GM18526 (cell line): Measurements from ENCODE around the gene MAGIX.
A peak's percentile ranks its signal among the peaks of the same experiment; 100 is the strongest.

Experiments
- POLR2A ChIP-seq: IDR thresholded peaks from 3 replicates; pipeline ENCODE4 v1.6.1; 2011; ENCODE audit not compliant: insufficient read length; ENCODE audit errors: extremely low read depth

Gene MAGIX

DNA sequence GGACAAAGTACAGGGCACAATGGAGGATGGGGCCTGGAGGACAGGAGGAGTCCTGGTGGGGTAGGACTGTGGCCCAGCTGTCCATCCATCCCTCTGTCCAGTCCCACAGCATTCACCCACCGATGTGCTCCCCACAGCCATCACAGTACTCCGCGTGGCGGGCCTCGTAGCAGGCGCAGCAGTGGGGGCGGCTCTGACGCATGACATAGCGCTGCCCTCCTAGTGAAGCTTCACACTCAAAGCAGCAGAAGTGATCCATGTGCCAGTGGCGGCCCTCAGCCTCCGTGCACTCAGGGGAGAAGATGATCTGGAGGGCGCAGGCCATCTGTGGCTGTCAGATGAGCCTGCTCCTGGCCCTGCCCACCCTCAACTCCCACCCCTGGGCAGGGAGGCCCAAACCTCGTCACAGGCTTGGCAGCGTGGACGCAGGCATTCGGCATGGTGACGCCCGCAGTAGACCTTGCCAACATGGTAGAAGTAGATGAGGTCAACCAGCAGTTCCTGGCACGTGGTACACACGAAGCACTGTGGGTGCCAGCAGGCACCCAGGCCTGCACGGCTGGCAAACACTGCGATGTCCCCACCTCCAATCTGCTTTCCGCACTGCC, 15.4 kb downstream of the MAGIX start:
- TF ChIP-seq POLR2A = no peak

DNA sequence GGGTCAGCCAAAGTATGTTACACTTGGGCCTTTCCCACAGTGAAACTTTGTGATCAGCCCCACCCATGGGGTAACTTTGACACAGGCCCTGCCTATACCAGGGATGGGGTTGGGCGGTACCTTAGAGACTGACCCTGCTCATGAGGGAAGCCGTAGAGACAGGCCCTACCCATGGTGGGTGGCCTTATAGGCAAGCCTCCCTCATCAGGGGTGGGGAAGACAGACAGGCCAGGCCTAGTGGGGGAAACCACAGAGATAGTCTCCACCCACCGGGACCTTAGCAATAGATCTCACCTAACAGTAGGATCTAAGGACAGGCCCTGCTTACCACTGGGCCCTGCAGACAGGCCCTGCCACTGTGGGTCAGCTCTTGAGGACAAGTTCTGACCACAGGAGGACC, 16.0 kb downstream of the MAGIX start:
- TF ChIP-seq POLR2A = no peak

DNA sequence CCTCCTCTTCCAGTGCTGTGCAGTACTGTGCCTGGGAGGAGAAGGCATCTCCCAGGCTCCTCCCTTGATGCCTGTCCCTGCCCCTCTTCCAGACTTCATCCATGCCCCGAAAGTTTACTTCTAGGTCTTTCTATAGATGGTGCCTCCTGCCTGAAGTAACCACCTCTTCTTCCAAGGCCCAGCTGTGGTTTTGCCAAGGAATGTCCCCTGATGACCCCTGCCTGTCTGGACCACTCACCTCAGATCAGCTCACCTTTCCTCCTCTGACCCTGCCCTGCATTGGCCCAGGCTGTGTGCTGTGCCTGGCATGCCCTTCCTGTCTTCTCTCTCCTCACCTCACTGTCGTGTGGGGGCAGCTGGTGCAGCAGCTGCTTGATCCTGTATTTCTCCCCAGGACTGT, 16.8 kb downstream of the MAGIX start:
- no peak for TF ChIP-seq POLR2A

DNA sequence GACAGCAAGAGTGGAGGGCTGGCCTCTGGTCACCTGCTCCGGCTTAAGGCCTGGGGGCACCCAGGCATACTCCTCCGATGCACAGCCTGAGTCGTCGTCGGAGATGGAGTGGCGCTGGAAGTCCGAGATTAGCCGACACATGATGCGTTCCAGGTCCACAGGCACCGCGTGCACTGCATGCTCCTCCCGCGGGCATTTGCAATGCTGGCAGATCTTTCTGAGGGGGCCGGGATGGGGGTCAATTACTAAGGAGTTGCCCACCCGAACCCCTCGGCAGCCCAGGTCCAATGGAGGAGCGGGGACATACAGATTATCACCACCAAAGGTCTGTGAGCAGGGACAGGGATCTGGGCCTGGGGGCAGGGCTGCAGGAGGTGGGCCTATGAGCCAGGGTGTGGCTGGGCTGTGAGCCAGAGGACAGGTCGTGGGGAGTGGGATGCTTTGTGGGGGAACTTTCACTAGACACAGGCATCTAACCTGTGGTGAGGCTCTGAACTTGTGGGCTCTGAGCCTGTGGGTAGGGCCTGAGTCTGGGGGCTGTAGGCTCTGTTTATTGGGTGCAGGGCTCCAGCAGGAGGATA, 21.2 kb downstream of the MAGIX start:
- no peak for TF ChIP-seq POLR2A

DNA sequence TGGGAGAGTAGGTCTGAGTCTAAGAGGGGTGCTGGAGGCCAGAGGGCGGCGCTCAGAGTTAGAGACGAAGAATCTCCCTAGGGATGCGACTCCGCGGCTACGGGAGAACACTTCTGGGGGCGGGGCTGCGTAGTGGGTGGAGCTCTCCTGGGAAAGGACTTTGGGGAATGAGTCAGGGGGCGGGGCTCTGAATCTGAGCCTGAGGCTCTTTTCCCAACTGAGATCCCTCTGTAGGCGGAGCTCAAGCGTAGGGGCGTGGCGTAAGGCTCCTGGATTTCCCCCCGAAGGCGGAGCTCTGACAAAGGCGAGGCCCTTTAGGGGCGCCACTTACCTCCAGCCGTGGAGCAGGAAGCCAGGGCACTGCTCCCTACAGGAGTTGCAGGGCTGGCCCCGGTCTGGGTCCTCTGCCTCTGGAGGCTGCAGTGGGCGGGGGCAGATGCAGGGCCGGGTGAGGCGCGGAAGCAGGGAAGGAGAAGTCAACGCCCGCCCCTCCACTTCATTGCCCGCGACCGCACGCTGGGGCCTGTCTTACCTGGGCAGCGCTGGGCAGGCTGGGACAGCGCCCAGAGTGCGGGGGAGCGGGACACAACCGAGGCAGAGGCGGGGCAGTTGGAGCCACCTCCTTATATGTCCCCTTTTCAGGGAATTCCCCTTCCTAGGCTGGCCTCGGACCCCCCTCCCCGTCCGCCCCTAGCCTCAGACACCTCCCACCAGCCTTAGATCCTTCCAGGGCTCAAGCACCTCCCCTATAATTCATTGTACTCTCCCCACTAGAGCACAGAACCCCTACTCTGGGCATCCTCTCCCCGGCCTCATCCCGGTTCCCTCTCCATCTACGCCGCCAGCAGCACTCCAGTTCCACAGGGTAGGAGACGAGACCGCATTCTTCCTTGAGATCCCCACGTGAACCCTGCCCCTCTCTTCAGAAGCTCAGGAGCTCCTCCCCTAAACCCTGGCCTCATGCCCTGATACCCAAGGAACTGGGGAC, 22.0 kb downstream of the MAGIX start:
- TF ChIP-seq POLR2A = peak; percentile 27

DNA sequence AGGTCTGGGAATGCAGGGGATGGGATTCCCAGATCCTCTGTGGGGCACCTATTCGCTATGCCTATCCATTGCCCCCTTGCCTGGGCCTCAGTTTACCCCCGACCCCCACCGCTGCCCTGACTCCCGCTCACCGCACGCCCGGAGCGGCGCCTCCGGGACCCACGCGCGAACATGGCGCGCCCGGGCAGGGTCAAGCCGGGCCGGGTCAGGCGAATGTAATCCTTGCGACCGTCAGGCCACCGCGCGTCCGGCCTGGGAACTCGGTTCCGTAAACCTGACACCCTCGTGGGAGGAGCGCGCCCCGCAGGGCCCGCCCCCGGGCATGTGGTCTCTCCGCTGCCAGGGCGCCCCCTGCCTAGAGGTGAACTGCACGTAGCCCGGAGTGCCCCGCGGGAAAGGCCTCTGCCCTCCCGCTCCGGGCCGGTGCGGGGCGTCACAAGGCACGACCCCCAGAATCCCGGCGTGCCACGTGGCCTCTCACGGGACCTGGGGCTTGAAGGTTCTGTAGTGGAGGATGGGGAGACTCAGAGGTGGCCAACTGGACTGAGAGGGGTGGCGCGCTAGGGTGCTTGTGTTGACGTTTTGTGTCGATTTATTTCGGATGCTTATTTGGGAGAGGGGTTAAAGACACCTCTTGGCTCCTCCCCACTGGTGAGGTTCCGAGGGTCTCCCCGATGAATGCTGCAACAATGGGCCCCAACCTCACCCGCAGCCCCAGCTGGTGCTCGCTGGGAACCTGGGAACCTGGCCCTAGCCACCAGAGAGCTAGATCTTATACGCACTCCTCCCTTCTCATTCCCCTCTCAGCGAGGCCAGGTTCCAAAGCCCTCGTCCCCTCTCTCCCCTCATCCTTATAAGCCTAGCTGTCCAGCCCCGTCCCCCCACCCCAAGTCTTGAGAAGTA, 23.8 kb downstream of the MAGIX start, which contains the start of gene PRICKLE3:
TSS of gene PRICKLE3 (minus strand) at position 249 of the 903 bp plus-strand sequence. CDS start at position 173, 76 bp downstream.
- peak; percentile 55 for TF ChIP-seq POLR2A

DNA sequence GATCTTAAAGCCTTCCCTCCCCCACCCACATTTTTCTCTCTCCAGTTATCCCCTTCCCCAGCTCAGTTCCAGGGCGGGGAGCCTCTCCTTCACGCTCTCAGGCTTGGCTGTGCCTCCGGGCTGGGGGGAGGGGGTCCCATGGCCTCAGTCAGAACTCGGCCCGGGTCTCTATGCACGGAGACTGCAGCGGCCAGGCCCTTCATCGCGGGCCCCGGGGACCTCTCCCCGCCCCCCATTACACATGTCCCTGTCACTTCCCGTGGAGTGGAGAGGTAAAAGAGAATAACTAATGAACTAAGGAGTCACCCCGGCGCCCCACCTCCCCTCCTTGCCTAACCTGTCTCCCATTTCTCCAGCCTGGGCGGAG, 24.5 kb downstream of the MAGIX start:
- TF ChIP-seq POLR2A = no peak

DNA sequence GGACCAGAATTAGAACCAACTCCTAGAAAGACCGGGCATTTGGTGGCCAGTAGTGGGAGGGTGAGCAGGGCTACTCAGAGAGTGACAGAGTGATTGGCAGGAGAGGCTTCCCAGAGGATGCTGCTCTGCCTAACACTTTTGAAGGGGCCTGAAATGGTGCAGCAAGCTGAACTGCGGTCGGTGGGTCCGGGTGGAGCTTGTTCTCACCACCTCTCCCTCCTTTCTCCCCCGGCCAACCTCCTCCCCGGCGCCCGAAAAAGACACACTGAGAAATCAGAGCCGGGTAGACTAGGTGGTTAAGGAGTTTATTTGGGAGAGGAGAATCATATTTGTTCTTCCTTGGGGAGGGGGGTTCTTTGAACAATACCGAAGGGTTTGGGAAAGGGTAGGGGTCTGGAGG, 25.0 kb downstream of the MAGIX start:
- TF ChIP-seq POLR2A = no peak

DNA sequence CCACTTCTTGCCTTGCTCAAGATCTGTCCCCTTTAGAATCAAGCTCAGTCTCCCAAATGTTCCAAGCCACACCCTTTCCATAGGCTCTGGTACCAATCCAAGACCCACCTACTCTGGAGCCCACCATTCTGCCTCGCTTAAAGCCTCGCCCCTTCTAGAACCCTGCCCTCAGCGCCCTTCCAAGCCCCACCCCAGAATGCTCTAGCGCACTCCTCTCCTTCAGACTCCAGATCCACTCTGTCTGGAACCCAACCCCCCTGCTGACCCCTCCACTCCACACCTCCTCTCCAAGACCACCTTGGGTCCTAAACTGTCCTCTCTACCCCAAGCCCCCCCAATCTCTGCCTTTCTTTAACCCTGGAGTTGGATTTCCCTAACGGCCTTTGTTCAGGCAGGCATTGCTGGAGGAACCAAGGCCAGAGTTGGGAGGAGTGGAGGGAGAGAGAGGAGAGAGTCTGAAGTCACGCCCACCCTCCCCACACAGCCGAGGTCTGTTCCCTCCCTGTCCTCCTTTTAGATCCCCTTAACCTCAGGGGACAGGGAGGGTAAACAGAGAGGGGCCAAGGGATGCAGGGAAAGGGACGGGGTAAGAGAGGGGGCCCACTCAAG, 26.0 kb downstream of the MAGIX start:
- no peak for TF ChIP-seq POLR2A

DNA sequence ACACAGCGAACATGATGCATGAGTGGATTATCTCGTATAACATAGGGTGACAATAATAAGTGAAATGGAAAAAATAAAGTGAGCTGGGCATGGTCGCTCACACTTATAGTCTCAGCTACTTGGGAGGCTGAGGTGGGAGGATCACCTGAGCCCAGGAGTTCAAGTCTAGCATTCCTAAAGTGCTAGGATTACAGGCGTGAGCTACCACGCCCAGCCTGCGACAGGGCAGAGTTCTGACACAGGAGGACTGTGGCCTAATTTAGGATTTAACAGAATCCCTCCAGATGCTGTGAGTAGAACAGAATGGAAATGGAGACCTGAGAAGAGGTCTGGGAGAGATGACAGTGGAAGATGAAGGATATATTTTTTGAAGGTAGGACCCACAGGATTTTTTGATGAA, 27.0 kb downstream of the MAGIX start:
- TF ChIP-seq POLR2A = no peak

DNA sequence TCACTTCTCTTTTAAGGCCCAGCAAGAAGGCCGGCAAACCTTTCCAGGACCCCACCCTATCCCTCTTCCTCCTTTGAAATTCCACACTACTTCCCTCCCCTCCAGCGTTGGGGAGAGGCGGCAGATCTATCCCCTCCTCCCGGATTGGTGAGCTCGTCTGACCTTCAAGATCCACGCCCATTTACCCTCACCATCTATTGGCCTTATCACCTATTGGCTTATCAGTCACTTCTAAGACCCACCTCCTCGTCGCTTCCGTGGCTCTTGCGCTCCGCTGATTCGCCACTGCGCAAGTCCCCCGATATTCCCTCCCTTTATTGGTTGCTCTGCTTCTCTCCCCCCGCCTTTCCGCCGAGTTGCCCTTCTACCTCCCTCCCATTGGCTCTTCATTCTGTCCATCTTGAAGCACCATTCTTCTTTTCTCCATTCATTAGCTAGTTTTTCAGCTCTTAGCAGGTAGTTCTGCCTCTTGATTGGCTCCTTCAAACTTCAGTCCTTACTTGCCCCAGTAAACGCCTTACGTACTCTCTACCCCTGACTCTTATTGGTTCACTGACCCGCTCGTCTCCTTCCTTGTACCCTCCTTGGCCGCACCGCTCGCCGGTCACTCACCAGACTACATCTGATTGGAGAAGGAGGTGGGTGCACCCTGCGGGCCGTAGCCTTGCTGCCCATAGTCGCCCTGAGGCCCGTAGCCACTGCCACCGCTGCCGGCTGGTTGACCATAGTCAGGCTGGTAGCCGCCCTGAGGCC, 28.4 kb downstream of the MAGIX start:
- peak; percentile 87 for TF ChIP-seq POLR2A

DNA sequence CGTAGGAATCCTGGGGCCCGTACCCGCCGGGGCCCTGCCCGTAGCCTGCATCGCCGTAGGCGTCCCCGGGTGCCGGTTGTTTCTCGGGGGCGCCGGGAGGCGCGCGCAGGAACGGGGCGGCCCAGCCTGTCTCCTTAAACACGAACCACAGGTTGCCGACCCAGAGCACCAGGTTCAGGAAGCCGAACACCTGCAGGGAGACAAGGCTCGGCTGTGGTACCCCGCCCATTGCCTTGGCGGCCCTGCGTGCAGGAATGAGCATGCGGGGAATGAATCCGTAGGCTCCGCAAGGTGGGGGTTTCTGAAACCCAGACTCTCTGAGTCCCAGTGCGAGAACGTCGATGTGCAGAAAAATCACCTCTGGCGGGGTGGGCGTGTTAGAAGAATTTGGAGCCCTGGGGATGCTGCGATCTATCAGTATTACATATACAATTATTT, 29.0 kb downstream of the MAGIX start:
- TF ChIP-seq POLR2A = no peak

DNA sequence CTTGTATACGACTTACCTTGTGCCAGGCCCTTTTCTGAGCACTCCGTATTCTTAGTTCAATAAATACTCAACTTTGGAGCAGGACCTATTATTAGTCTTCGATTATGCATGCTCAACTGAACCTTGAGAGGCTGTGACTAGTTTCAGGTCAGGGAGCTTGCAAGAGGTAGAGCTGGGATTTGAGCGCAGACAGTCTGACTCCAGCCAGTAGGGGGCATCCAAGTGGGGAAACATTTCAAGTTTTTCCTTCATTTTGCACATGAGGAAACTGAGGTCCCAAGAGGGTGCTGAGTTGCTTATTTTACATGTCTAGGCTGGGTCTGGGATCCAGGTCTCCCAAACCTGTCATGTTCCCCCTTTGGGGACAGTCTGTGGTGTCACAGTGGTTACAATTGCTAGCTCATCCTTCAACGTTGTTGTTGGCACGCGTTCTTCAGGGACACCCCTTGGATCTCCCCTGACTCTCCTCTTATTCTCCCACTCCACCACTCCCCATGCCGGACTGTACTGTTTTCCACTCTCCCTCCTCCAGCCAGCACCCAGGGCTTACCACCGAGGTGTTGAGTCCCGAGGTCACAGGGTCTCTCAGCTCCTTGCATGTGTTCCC, 30.3 kb downstream of the MAGIX start:
- no peak for TF ChIP-seq POLR2A
